CD4-positive, alpha-beta T cell treated with Interleukin-15 for 4 hours (primary cell): ENCODE measurements around the gene MCF2L2.
"Not testable (repeated sequence)": the region's sequence is repeated elsewhere in the genome, so short reads cannot be mapped to it uniquely, and the experiment has no call there.

Experiments used
- DNase-seq: peaks from one replicate; pipeline ENCODE4 v3.0.0-alpha.2; 2020; ENCODE audit warnings: low spot score

MCF2L2 gene

GRCh38 chr3:183233966-183234365, 194.5 kb downstream of the MCF2L2 start:
- no peak for DNase-seq

DNA sequence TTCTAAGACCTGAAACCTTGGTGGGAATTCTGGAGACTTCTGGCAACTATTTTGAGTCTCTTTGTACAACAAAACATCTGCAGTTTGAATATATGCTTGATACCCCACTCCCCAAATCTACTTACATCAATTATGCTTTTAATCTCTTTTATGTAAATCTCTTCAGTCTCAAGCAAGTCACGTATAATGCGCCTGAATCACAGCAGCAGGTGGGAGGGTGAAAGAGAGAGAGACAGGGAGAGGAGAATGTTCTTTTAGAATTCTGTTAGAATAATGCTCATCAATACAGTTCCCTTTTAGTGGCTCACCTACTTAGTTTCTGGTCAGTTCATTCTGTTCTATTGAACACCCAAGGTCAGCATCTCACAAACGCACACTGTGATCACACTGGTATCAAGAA, 197.6 kb downstream of the MCF2L2 start:
- DNase-seq = no peak

- DNase-seq = not testable (repeated sequence)
Observed at GRCh38 chr3:183230251-183230650, 198.2 kb downstream of the MCF2L2 start.

DNA sequence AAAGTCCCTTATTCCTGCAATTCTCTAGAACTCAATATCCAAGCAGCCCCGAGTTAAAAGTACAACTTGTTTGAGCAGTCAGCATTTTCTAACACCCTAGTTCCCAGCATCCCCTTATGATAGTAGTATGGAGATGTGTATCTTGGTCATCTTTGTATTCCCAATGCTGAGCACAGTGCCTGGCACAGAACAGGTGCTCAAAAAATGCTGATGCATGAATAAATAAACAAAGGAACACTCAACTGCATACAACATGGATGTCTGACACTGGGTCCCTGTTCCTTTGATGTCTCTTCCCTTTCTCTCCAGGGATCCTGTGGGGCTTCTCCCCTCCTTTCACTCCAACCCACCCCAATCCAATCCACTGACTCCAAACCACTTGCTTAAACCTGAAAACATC, 199.2 kb downstream of the MCF2L2 start:
- DNase-seq = no peak

DNA sequence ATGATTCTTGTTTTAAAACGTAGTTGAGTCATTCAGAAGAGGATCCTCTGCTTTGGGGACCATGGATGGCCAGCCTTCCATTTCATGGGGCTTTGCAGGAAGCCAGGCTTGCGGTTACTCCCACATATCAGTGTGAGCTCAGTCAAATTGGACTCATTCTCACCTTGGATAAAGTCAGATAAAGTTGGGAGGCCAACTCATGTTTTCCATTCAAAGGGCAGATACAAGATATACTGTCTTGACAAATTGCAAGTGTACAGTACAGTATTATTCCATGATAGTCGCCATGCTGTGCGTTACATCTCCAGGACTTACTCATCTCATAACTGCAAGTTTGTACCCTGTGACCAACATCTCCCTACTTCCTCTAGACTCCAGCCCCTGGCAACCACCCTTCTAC, 200.8 kb downstream of the MCF2L2 start:
- DNase-seq = no peak

GRCh38 chr3:183226333-183226890, 202.0 kb downstream of the MCF2L2 start:
- no peak for DNase-seq

GRCh38 chr3:183224180-183224970, 204.0 kb downstream of the MCF2L2 start:
- peak; percentile 9 for DNase-seq

DNA sequence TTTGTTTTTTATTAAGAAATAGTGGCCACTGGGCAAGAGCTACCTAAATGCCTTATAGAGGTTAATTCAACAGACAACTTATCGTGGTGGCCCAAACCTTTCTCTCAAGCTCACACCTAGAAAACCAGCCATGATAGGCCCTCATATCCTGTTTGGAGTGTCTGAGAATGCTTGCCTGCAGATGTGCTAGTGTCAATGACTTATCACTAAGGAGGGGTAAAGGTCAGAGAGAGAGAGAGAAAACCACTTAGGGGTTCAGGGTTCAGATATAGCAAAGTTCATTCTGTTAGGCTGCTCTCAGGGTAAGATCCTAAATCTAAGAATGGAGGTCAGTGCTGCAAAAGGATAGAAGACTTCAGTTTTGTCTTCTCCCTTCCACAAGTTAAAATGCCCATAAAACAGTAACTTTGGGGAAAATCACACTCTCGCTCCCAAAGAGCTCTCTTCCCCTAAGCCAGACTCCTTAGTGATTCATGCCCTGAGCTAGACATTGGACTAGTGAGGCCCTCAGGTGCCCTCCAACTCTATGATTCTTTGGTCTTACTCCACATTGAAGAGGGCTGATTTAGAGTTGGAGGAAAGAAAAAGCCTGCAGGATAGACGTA, 205.7 kb downstream of the MCF2L2 start:
- DNase-seq = no peak

- DNase-seq = no peak
Observed at GRCh38 chr3:183220828-183221227, 207.6 kb downstream of the MCF2L2 start.

DNA sequence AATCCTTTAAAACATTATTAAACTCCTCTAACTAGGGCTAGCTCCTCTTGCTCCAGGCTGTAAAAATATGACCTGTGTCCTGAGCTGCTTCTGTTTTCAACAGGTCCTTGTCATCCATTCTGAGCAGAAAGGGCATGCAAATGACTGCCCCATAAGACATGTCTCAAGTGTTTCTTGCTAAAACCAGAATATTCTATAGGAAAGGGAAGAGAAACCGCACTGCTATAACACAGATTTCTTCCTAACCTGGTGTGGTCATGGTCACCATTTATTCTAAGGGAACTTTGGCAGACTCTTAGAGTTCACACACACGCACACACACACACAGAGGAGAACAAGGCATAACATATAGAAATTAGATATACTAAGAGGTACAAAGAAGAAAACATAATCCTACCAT, 209.6 kb downstream of the MCF2L2 start:
- no peak for DNase-seq

DNA sequence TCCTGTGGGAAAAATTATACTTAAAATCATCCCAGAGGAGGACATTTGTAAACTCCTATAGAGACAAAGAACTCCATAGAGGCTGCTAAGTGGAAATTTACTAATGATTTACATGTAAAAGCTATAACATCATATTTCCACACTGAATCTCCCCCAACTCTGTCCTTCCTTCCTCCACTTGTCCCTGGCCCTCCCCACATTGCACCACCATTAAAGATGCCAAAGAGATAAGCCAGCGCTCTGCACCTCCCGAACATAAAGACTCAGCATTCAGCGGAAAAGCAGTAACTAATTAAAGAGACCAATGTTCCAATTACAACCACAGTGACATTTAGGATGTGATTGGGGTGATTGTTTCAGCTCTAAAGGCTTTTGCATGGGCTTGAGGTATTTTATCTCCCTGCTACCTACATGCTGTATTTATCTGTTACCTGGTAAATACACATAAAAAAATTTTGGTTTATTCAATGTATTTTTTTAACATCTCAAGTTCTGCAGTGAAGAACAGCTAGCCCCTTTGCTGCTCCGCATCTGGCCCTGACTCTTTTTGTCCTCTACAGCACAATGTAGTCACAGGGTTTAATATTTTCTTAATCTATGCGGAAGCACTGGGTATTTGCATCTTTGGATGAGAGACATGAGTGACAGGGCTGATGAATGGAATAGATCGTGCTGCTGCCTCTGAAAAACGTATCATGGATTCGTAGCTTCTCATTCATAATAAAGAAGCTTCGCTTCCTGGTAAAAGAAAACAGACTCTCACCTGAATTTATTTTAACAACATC, 210.7 kb downstream of the MCF2L2 start:
- no peak for DNase-seq

- DNase-seq = no peak
Observed at GRCh38 chr3:183215591-183216202, 212.7 kb downstream of the MCF2L2 start.

GRCh38 chr3:183214277-183214612, 214.2 kb downstream of the MCF2L2 start:
- DNase-seq = no peak

- DNase-seq = no peak
Observed at GRCh38 chr3:183213415-183214276, 214.8 kb downstream of the MCF2L2 start.

GRCh38 chr3:183212565-183212964, 215.9 kb downstream of the MCF2L2 start:
- DNase-seq = no peak

GRCh38 chr3:183212096-183212495, 216.3 kb downstream of the MCF2L2 start:
- DNase-seq = no peak

- no peak for DNase-seq
Observed at GRCh38 chr3:183211352-183211751, 217.1 kb downstream of the MCF2L2 start.

DNA sequence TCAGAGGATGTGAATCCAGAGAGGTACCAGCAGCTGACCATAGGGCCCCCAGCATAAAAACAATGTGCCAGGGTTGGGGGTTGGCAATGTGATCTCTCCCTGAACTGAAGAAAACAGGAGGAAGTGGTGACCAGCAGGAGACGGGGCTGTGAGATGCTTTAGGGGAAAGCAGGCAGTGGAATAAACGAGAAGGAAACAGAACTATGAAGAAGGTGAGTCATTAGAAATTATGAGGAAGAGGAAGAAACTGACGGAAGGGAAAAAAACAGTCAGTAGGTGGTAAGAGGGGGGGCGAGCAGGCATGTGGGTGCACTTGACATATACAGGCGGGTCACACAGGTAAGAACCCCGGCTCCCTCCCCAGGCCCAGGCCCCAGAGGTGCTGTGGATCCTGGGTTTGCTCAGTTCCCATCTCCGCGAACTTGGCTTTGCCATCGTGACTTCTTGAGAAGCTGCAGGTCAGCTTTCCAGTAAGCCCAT, 217.5 kb downstream of the MCF2L2 start:
- DNase-seq = no peak

DNA sequence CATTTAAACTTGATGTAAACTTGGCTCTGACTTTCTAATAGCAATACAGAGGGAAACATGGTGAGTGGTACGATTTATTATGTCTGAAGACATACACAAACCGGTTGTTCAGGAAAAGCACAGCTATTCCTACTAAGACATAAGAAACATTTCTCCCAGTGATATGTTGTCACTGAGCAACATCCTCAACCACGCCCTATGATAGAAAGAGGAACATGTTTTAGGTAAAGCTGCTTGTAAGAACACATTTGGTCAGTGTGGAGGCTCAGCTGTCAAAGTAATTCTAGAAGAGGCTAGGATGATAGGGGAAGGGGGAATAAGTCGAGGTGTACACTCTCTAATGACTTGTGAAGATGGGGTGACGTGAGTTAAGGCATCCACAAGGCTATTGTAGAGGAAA, 218.1 kb downstream of the MCF2L2 start:
- no peak for DNase-seq

GRCh38 chr3:183208800-183209199, 219.6 kb downstream of the MCF2L2 start:
- DNase-seq = no peak

DNA sequence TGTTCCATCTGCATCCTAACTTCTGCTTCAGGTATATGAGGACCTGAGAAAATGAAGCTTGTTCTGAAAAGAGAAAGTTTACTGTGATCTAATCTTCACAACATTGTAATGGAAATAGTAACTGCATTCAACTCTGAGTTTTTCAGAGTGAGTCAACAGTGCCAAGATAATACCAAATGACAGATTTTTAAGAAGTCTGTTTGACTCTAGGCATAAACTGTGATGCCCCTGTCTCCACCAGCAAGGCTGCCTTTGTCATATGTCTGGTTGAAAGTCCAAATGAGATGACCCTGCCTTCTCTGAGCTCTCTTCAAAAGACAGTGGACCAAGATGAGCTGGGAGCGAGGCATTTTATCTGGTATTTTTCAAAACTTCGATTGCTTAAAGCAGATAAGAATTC, 220.2 kb downstream of the MCF2L2 start:
- no peak for DNase-seq
